ENCODE measurements around the gene TRIM24.

GRCh38 chr7:138625084-138625848 lies 165.2 kb downstream of the TRIM24 start:
- TF ChIP-seq EZH2 (IDR thresholded peaks at IDR 0.05; ENCODE audit: borderline replicate concordance, low read length) = no peak
- TF ChIP-seq CTCF (IDR thresholded peaks at IDR 0.05; ENCODE audit: low read length) = no peak
